HL-60 (cell line): ENCODE data around the gene SDCCAG8.

Experiments used
- DNase-seq, 2 experiments: peaks; one replicate each; pipeline ENCODE4 v3.0.0-alpha.2; 2010 to 2020; ENCODE audit warnings: low read depth in 1 of 2, low spot score in 1 of 2
- H3K27ac ChIP-seq: fragments of 250-450 bp; sonication (Bioruptor Pico); replicated peaks from 2 replicates; pipeline ENCODE4 v1.5.1; 2020; ENCODE audit warnings: mild to moderate bottlenecking, moderate library complexity
- H3K27me3 ChIP-seq: fragments of 250-450 bp; sonication (Bioruptor Pico); 2 replicates; pipeline ENCODE4 v1.5.1; 2021; ENCODE audit warnings: mild to moderate bottlenecking, moderate library complexity; ENCODE audit not compliant: insufficient read depth, poor library complexity, severe bottlenecking
- H3K4me3 ChIP-seq: replicated peaks from 2 replicates; pipeline ENCODE4 v1.5.1; 2011; ENCODE audit warnings: mild to moderate bottlenecking, control low read depth, low read length; ENCODE audit not compliant: insufficient read depth
- CTCF ChIP-seq: IDR thresholded peaks from one replicate; pipeline ENCODE4 v1.5.1; 2011; ENCODE audit warnings: low read length, control low read depth, inconsistent platforms; ENCODE audit not compliant: insufficient read depth
- GABPA ChIP-seq: IDR thresholded peaks from 2 replicates; pipeline ENCODE4 v1.6.1; 2012; ENCODE audit warnings: low read depth
- POLR2AphosphoS5 ChIP-seq: IDR thresholded peaks from 2 replicates; pipeline ENCODE4 v1.6.1; 2012; ENCODE audit warnings: low read depth
- REST ChIP-seq: IDR thresholded peaks from 2 replicates; pipeline ENCODE4 v1.6.1; 2012; ENCODE audit warnings: low read depth; ENCODE audit not compliant: insufficient replicate concordance
- SPI1 ChIP-seq: IDR thresholded peaks from 2 replicates; pipeline ENCODE4 v1.6.1; 2012; ENCODE audit warnings: low read depth, mild to moderate bottlenecking, borderline replicate concordance

SDCCAG8 gene

DNA sequence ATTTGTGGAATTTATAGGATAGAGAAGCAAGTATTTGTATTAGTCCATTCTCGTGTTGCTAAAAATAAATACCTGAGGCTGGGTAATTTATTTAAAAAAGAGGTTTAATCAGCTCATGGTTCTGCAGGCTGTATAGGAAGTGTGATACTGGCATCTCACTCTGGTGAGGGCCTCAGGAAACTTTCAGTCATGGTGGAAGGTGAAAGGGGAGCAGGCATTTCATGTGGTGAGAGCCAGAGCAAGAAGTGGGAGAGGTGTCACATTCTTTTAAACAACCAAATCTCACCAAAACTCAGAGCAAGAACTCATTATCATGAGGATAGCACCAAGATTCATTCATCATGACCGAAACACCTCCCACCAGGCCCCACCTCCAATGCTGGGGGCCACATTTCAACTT lies 18.1 kb downstream of the SDCCAG8 start:
- Histone ChIP-seq H3K27ac (no peak overlapping the region), H3K4me3 (no peak overlapping the region), H3K27me3 (no peaks in the 10 kb centered on the region)
- DNase-seq: no peak
- TF ChIP-seq REST (no peak), SPI1 (no peak), GABPA (no peak), CTCF (no peak), POLR2AphosphoS5 (no peak)

DNA sequence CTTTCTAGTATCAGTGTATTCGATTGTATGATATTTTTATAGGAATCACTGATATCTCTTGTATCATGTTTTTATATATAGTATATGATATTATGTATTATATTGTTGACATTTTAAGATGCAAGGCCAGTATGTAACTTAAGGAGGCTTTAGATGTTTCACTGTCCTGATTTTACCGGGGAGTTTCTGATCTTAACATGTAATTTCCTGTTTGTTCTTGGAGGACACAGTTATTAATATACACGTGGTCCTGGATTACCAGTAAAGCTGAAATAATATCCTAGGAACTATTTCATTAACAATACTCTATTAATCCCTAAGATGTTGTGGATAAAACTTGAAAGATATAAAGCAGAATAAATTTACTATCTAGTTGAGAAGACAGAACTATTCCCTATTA lies 19.5 kb downstream of the SDCCAG8 start:
- no peak overlapping the region for H3K4me3 ChIP-seq
- no peak for DNase-seq
- no peaks in the 10 kb centered on the region for H3K27me3 ChIP-seq
- TF ChIP-seq REST (no peak), POLR2AphosphoS5 (no peak), CTCF (no peak), GABPA (no peak), SPI1 (no peak)
- no peak overlapping the region for H3K27ac ChIP-seq

GRCh38 chr1:243280571-243281129 lies 24.8 kb downstream of the SDCCAG8 start:
- no peaks in the 10 kb centered on the region for H3K27me3 ChIP-seq
- no peak overlapping the region for H3K4me3 ChIP-seq
- DNase-seq: no peak
- TF ChIP-seq POLR2AphosphoS5 (no peak), GABPA (no peak), CTCF (no peak), SPI1 (no peak)
- H3K27ac ChIP-seq: no peak overlapping the region

GRCh38 chr1:243281672-243282071 lies 25.8 kb downstream of the SDCCAG8 start:
- TF ChIP-seq REST (no peak), SPI1 (no peak), POLR2AphosphoS5 (no peak), CTCF (no peak), GABPA (no peak)
- no peaks in the 10 kb centered on the region for H3K27me3 ChIP-seq
- H3K27ac ChIP-seq: no peak overlapping the region
- no peak for DNase-seq
- no peak overlapping the region for H3K4me3 ChIP-seq
